ENCODE data around the gene KRT14. TPM values are rescaled to one million over a fixed set of nuclear protein-coding genes. Genes with fewer than 3 reads are reported as not detected.
"Not testable (repeated sequence)": the region's sequence is repeated elsewhere in the genome, so short reads cannot be mapped to it uniquely, and the experiment has no call there.

The KRT14 gene
- total and polyA plus RNA-seq, 4 donors: 0.62 to 4.9 (median 1.1) TPM

DNA sequence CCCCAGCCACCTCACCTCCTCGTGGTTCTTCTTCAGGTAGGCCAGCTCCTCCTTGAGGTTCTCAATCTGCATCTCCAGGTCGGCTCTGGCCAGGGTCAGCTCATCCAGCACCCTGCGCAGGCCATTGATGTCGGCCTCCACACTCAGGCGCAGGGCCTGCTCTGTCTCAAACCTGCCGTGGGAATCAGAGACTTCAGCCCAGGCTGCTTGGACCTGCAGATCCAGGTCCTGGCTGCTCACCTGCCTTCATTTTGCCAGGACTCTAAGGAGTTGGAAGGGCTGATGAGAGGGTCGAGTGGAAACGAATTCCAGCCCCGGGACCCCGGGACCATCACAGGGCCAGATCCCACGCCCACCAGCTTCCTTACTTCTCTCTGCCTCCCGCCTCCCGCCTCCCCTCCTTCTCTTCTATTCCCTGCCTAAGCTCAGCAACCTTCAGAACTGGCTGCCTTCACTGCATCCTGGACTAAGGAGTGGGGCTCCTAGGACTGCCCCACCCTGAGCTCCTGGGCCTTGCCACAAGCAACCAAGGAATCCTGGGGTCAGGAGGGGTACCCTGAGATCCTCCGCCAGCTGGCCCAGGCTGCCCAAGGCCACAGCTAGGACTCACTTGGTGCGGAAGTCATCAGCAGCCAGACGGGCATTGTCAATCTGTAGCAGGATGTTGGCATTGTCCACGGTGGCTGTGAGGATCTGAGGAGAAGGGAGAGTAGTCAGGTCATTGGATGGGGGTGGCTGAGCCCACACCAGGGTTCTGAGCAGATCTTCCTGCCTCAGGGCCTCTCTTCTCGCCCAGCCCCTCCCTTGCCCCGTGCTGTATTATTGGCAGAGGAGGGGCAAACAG, 35.9 kb upstream of the KRT14 start:
- WGBS (ENCODE audit: insufficient coverage): 83% methylated on average over 16 of the region's 19 CpGs
- not testable (repeated sequence) for H3K4me3 ChIP-seq (ENCODE audit: low read depth, low read length); DNase-seq (ENCODE audit: low read depth in 4 of 6, low spot score in 6 of 6)

DNA sequence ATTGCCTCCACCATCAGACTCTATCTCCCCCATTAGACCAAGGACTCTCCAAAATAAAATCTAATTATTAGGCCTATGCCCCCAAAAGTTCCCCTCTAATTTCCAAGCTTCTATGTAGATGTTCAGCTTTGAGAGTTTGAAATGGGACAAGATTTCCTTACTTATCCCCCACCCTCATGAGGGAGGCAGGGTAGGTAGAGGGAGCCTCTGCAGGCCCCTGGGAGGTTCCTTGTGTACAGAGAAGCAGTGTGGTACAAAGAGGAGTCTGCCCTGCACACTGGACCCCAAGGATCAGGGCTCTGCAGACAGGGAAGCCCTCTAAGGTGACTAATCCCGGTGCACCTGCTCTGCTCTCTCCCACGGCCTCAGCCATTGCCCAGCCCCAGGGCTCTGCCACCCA, 35.2 kb upstream of the KRT14 start:
- 100% methylated on average over 2 of the region's 2 CpGs for WGBS (ENCODE audit: insufficient coverage)
- Histone ChIP-seq H3K9me3 (ENCODE audit: control insufficient read depth, insufficient read depth, low read length) (no peaks in the 10 kb centered on the region), H3K36me3 (ENCODE audit: control insufficient read depth, insufficient read depth, low read length) (no peaks in the 10 kb centered on the region), H3K4me3 (ENCODE audit: low read depth, low read length) (no peak overlapping the region), H3K4me1 (ENCODE audit: control insufficient read depth, insufficient read depth, low read length) (peaks cover 5% of the 10 kb centered on the region), H3K27ac (ENCODE audit: low read depth, low read length) (no peak overlapping the region), H3K27me3 (ENCODE audit: control insufficient read depth, insufficient read depth, low read length) (no peaks in the 10 kb centered on the region)
- DNase-seq (ENCODE audit: low read depth in 4 of 6, low spot score in 6 of 6): no peak

More for the DNA sequence above, 35.9 kb upstream of the KRT14 start:
- H3K27me3 ChIP-seq (ENCODE audit: control insufficient read depth, insufficient read depth, low read length); H3K4me1 ChIP-seq (ENCODE audit: control insufficient read depth, insufficient read depth, low read length); H3K27ac ChIP-seq (ENCODE audit: low read depth, low read length); H3K9me3 ChIP-seq (ENCODE audit: control insufficient read depth, insufficient read depth, low read length); H3K36me3 ChIP-seq (ENCODE audit: control insufficient read depth, insufficient read depth, low read length): not testable (repeated sequence)

DNA sequence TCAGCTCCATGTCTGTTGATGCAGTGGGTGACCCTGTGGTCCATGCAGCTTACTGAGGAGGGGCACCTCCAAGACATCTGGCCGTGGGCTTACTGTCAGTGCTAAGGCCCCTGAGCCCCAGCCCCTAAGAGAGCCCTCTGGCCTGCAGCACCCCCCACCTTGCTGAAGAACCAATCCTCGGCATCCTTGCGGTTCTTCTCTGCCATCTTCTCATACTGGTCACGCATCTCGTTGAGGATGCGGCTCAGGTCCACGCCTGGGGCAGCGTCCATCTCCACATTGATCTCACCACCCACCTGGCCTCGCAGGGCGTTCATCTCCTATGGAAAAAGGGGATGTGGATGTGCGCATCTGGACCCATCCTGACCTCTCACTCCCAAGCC, 34.7 kb upstream of the KRT14 start:
- not testable (repeated sequence) for DNase-seq (ENCODE audit: low read depth in 4 of 6, low spot score in 6 of 6); H3K27me3 ChIP-seq (ENCODE audit: control insufficient read depth, insufficient read depth, low read length); H3K4me3 ChIP-seq (ENCODE audit: low read depth, low read length); H3K36me3 ChIP-seq (ENCODE audit: control insufficient read depth, insufficient read depth, low read length); H3K4me1 ChIP-seq (ENCODE audit: control insufficient read depth, insufficient read depth, low read length); H3K9me3 ChIP-seq (ENCODE audit: control insufficient read depth, insufficient read depth, low read length); H3K27ac ChIP-seq (ENCODE audit: low read depth, low read length)
- 86% methylated on average over 8 of the region's 11 CpGs for WGBS (ENCODE audit: insufficient coverage)

DNA sequence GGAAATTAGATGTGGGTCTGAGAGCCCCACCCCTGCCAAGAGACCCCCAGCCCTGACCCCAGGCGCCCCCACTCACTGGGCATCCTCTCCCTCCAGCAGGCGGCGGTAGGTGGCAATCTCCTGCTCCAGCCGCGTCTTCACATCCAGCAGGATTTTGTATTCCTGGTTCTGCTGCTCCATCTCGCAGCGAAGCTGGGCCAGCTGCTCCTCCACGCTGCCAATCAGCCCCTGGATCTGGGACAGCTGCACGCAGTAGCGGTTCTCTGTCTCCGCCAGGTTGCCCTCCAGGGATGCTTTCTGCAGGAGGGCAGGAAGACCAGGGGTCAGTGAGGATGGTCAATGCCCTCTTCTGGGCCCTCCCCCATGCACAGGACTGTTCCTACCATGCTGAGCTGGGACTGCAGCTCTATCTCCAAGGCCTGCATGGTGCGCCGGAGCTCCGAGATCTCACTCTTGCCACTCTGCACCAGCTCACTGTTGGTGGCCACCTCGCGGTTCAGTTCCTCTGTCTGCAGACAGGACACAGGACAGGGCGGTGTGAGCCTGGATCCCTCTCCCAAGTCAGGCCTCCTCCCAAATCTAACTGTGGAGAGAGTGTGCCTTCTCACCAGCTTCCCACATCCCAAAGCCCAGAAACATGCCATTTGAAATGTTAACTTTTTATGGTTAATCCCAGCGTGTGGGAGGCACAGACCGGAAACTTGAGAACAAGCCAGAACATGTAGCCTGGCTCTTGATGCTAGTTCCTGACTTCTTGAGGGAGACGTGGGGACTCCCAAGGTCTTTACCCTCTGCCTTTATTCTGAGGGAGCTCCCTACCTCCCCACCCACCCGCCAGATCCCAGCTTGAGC, 34.1 kb upstream of the KRT14 start:
- Histone ChIP-seq H3K4me1 (ENCODE audit: control insufficient read depth, insufficient read depth, low read length) (peaks cover 5% of the 10 kb centered on the region), H3K27me3 (ENCODE audit: control insufficient read depth, insufficient read depth, low read length) (no peaks in the 10 kb centered on the region), H3K27ac (ENCODE audit: low read depth, low read length) (no peak overlapping the region), H3K9me3 (ENCODE audit: control insufficient read depth, insufficient read depth, low read length) (no peaks in the 10 kb centered on the region), H3K4me3 (ENCODE audit: low read depth, low read length) (no peak overlapping the region), H3K36me3 (ENCODE audit: control insufficient read depth, insufficient read depth, low read length) (no peaks in the 10 kb centered on the region)
- no peak for DNase-seq (ENCODE audit: low read depth in 4 of 6, low spot score in 6 of 6)
- WGBS (ENCODE audit: insufficient coverage): 81% methylated on average over 21 of the region's 21 CpGs

DNA sequence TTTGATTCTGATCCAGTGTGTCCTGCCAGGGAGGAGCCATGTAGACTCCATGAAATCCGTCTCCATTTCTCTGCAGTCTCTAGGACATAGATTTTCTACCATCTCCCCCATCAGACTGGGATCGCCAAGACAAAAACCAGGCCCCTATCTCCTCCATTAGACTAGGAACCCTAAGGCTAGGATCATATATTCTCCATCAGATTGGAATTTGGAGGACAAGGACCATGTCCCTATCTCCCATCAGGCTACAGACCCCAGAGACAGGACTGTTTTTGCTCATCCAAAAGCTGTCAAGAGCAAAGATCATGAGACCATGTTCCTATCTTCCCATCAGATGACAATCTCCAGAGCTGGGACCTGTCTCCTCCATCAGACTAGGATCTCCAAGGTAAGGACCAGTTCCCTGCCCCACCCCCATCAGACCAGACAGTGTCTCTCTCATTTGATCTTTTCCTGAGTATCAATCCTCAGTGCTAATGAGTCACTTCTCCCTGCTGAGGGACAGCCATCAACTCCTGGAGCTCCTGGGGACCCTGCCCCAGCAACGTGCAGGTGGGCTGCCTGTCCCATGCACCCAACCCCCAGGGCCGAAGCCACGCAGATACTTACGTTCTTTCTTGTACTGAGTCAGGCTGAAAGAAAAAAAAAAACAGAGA, 33.4 kb upstream of the KRT14 start:
- H3K36me3 ChIP-seq (ENCODE audit: control insufficient read depth, insufficient read depth, low read length); H3K9me3 ChIP-seq (ENCODE audit: control insufficient read depth, insufficient read depth, low read length); H3K27me3 ChIP-seq (ENCODE audit: control insufficient read depth, insufficient read depth, low read length); H3K4me3 ChIP-seq (ENCODE audit: low read depth, low read length); DNase-seq (ENCODE audit: low read depth in 4 of 6, low spot score in 6 of 6); H3K4me1 ChIP-seq (ENCODE audit: control insufficient read depth, insufficient read depth, low read length); H3K27ac ChIP-seq (ENCODE audit: low read depth, low read length): not testable (repeated sequence)
- WGBS (ENCODE audit: insufficient coverage): 77% methylated on average over 6 of the region's 6 CpGs

DNA sequence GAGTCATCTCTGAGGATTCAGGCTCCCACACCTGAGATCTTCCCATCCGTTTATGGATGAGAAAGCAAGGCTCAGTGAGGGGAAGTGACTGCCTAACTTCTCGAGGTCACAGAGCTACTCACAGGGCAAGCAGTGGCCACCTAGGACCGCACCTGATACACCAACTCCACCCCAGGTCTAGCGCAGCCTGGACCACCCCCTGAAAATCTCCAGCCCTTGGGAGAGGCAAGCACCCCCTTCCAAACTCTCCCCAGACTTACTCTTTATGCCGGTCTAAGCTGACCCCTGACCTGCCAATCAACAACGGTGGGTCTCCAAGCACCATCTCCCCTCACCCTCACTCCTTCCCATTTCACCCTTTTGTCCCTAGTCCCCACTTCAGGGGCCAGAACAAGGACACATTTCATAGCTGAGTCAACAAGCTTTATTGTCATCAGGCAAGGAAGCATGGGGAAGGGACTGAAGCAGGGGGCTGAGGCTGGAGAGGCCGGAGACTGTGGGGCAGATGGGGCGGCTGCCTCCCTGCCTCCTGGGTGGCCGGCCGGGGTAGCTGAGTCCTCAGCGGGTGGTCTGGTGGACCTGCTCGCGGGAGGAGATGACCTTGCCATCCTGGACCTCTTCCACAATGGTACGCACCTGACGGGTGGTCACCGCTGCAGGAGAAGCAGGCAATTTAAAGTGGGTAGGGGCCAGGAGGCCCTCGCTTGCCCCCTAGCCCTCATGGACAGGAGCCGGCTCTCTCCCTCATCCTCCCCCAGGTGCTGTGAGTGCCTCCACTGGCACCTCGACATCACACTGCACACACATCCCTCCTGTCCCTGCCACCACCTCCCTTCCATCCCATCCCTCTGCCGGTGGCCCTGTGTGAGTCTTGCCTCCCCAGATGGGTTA, 32.6 kb upstream of the KRT14 start:
- Histone ChIP-seq H3K36me3 (ENCODE audit: control insufficient read depth, insufficient read depth, low read length) (no peaks in the 10 kb centered on the region), H3K27ac (ENCODE audit: low read depth, low read length) (no peak overlapping the region), H3K27me3 (ENCODE audit: control insufficient read depth, insufficient read depth, low read length) (no peaks in the 10 kb centered on the region), H3K9me3 (ENCODE audit: control insufficient read depth, insufficient read depth, low read length) (no peaks in the 10 kb centered on the region), H3K4me1 (ENCODE audit: control insufficient read depth, insufficient read depth, low read length) (peaks cover 5% of the 10 kb centered on the region), H3K4me3 (ENCODE audit: low read depth, low read length) (no peak overlapping the region)
- no peak for DNase-seq (ENCODE audit: low read depth in 4 of 6, low spot score in 6 of 6)
- WGBS (ENCODE audit: insufficient coverage): 77% methylated on average over 15 of the region's 20 CpGs

DNA sequence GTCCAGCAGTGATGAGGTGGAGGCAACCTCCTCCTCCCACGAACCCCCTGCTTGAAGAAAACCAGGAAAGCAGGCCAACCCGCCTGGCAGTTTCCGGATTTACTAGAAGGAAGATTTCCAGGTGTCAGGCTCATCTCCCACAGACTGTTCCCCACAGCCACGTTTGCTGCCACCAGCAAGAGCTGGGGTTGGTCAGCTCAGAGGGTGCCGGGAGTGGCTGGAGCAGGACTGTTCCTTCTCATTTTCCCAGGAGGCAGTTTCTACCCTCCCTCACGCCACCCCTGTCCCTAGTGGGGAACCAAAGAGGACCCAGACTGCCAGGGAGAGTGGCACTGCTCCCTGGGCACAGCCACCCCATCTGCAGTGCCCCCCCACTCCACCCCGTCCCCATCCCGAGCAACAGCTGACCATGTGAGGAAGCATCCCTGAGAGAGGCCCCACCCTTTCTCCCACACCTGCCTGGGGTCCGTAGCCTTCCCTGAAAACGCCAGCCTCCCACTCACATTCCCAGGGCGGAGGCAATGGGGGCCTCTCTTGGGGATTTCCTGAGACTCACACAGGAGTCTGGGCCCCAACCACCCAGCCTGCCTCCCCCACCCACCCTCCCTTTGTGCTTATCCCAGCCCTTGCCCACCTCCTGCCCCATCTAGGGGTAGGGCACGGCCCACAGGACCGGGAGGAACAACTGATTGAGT, 31.8 kb upstream of the KRT14 start:
- Histone ChIP-seq H3K36me3 (ENCODE audit: control insufficient read depth, insufficient read depth, low read length) (no peaks in the 10 kb centered on the region), H3K27me3 (ENCODE audit: control insufficient read depth, insufficient read depth, low read length) (no peaks in the 10 kb centered on the region), H3K4me1 (ENCODE audit: control insufficient read depth, insufficient read depth, low read length) (peaks cover 5% of the 10 kb centered on the region), H3K4me3 (ENCODE audit: low read depth, low read length) (no peak overlapping the region), H3K27ac (ENCODE audit: low read depth, low read length) (no peak overlapping the region), H3K9me3 (ENCODE audit: control insufficient read depth, insufficient read depth, low read length) (no peaks in the 10 kb centered on the region)
- DNase-seq (ENCODE audit: low read depth in 4 of 6, low spot score in 6 of 6): no peak
- WGBS (ENCODE audit: insufficient coverage): 77% methylated on average over 9 of the region's 13 CpGs

DNA sequence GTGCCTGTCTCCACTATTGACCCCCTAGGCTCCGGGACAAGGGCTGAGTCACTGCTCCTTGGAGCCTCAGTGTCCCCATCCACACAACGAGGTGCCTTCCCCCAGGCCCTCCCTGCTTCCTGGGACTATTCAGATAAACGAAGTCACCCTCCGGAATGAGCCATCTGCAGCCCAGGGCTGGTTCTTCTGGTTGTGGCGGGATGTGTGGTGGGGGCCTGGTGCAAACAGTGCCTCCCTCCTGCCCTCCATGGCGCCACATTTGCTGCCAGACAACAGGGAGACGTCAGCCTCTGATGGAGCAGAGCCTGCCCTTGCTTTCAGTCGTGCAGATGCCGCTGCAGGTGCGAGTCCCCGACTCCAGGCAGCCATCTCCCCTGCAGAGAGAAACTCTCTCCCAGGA, 31.0 kb upstream of the KRT14 start:
- H3K9me3 ChIP-seq (ENCODE audit: control insufficient read depth, insufficient read depth, low read length): no peaks in the 10 kb centered on the region
- H3K4me1 ChIP-seq (ENCODE audit: control insufficient read depth, insufficient read depth, low read length): peaks cover 1% of the 10 kb centered on the region
- H3K4me3 ChIP-seq (ENCODE audit: low read depth, low read length): no peak overlapping the region
- no peak overlapping the region for H3K27ac ChIP-seq (ENCODE audit: low read depth, low read length)
- no peaks in the 10 kb centered on the region for H3K27me3 ChIP-seq (ENCODE audit: control insufficient read depth, insufficient read depth, low read length)
- WGBS (ENCODE audit: insufficient coverage): 63% methylated on average over 9 of the region's 11 CpGs
- no peaks in the 10 kb centered on the region for H3K36me3 ChIP-seq (ENCODE audit: control insufficient read depth, insufficient read depth, low read length)
- DNase-seq (ENCODE audit: low read depth in 4 of 6, low spot score in 6 of 6): no peak
